Glutamatergic neuron (in vitro differentiated cells): Measurements from ENCODE around the gene SEPTIN7. TPM values are rescaled to one million over a fixed set of nuclear protein-coding genes. Genes with fewer than 3 reads are reported as not detected.
A peak's percentile ranks its signal among the peaks of the same experiment; 100 is the strongest.

Experiments used
- DNase-seq: peaks from one replicate; pipeline ENCODE4 v3.0.0; 2022
- H3K27ac Mint-ChIP-seq: one replicate; pipeline ENCODE4 v1.8.0; 2020; ENCODE audit warnings: mild to moderate bottlenecking, mixed read lengths, inconsistent platforms; ENCODE audit not compliant: unreplicated experiment
- H3K27me3 Mint-ChIP-seq: one replicate; pipeline ENCODE4 v1.8.0; 2020; ENCODE audit warnings: mild to moderate bottlenecking, moderate library complexity, mixed read lengths, inconsistent platforms; ENCODE audit not compliant: unreplicated experiment
- H3K36me3 Mint-ChIP-seq: one replicate; pipeline ENCODE4 v1.8.0; 2020; ENCODE audit warnings: mild to moderate bottlenecking, mixed read lengths, inconsistent platforms; ENCODE audit not compliant: unreplicated experiment
- H3K4me1 Mint-ChIP-seq: one replicate; pipeline ENCODE4 v1.8.0; 2020; ENCODE audit warnings: mild to moderate bottlenecking, low read depth, mixed read lengths, inconsistent platforms; ENCODE audit not compliant: unreplicated experiment
- H3K4me3 Mint-ChIP-seq: one replicate; pipeline ENCODE4 v1.8.0; 2020; ENCODE audit warnings: mild to moderate bottlenecking, mixed read lengths, inconsistent platforms; ENCODE audit not compliant: unreplicated experiment
- H3K9me3 Mint-ChIP-seq: one replicate; pipeline ENCODE4 v1.8.0; 2020; ENCODE audit warnings: mild to moderate bottlenecking, moderate library complexity, mixed read lengths, inconsistent platforms; ENCODE audit not compliant: unreplicated experiment
- CTCF ChIP-seq: fragments of 200-600 bp; sonication (generic); IDR thresholded peaks from one replicate; pipeline ENCODE4 v1.5.0; 2021; ENCODE audit not compliant: partially characterized antibody, unreplicated experiment
- total RNA-seq: library from RNA; stranded (reverse); fragmentation: NEBNext Ultra II Directional; extraction: Animal tissue kit (Norgen Biotek cat#: 25700); gene quantifications from one replicate; pipeline ENCODE4 v1.2.1, GENCODE V29; 2021; ENCODE audit not compliant: unreplicated experiment

Gene SEPTIN7
- total RNA-seq, 1 donor from 2014 or later = 189 TPM

GRCh38 chr7:35792873-35793489, 7.9 kb upstream of the SEPTIN7 start:
- H3K9me3 Mint-ChIP-seq = no peaks in the 10 kb centered on the region
- H3K27me3 Mint-ChIP-seq = no peaks in the 10 kb centered on the region
- H3K36me3 Mint-ChIP-seq = no peaks in the 10 kb centered on the region
- no peak overlapping the region for H3K4me3 Mint-ChIP-seq
- no peak for TF ChIP-seq CTCF
- H3K27ac Mint-ChIP-seq = no peak overlapping the region
- DNase-seq = no peak
- no peaks in the 10 kb centered on the region for H3K4me1 Mint-ChIP-seq

GRCh38 chr7:35797311-35797710, 3.5 kb upstream of the SEPTIN7 start:
- DNase-seq = no peak
- Mint-ChIP-seq H3K4me3 (no peak overlapping the region), H3K4me1 (peaks cover 4% of the 10 kb centered on the region), H3K9me3 (peaks cover 16% of the 10 kb centered on the region), H3K27ac (no peak overlapping the region), H3K27me3 (peaks cover 9% of the 10 kb centered on the region), H3K36me3 (no peaks in the 10 kb centered on the region)
- TF ChIP-seq CTCF = no peak

- peak overlapping the region; percentile 93 for H3K4me3 Mint-ChIP-seq
- TF ChIP-seq CTCF = no peak
- H3K27me3 Mint-ChIP-seq = peaks cover 9% of the 10 kb centered on the region
- peaks cover 18% of the 10 kb centered on the region for H3K4me1 Mint-ChIP-seq
- peak overlapping the region; percentile 97 for H3K27ac Mint-ChIP-seq
- H3K36me3 Mint-ChIP-seq = no peaks in the 10 kb centered on the region
- H3K9me3 Mint-ChIP-seq = peaks cover 17% of the 10 kb centered on the region
- DNase-seq = peak; percentile 91
Observed at GRCh38 chr7:35799846-35800717, 775 bp upstream of the SEPTIN7 start.

GRCh38 chr7:35801392-35802101, 690 bp downstream of the SEPTIN7 start:
- peaks cover 23% of the 10 kb centered on the region for H3K4me1 Mint-ChIP-seq
- H3K36me3 Mint-ChIP-seq = no peaks in the 10 kb centered on the region
- peak; percentile 76 for TF ChIP-seq CTCF
- peak overlapping the region; percentile 97 for H3K27ac Mint-ChIP-seq
- peak overlapping the region; percentile 88 for H3K4me3 Mint-ChIP-seq
- H3K9me3 Mint-ChIP-seq = peaks cover 17% of the 10 kb centered on the region
- H3K27me3 Mint-ChIP-seq = peaks cover 9% of the 10 kb centered on the region
- peak; percentile 78 for DNase-seq
